K562 (cell line): Measurements from ENCODE around the gene ARL10. TPM values are rescaled to one million over a fixed set of nuclear protein-coding genes. Genes with fewer than 3 reads are reported as not detected.

Experiments
- CHD2 ChIP-seq: IDR thresholded peaks from 2 replicates; pipeline ENCODE4 v1.6.1; 2011; ENCODE audit warnings: low read depth, low read length
- CXXC5 ChIP-seq: fragments of 250-450 bp; sonication (Bioruptor Pico); IDR thresholded peaks from 2 replicates; pipeline ENCODE4 v1.8.0; 2022; ENCODE audit warnings: inconsistent platforms, mild to moderate bottlenecking, moderate library complexity
- EP300 ChIP-seq: IDR thresholded peaks from 2 replicates; pipeline ENCODE4 v1.6.1; 2012; ENCODE audit warnings: low read length, improper control_type of control experiment
- NCOA4 ChIP-seq: fragments of 450-650 bp; IDR thresholded peaks from 2 replicates; pipeline ENCODE4 v1.6.1; 2018; ENCODE audit warnings: mild to moderate bottlenecking; ENCODE audit not compliant: partially characterized antibody
- PML ChIP-seq: IDR thresholded peaks from 2 replicates; pipeline ENCODE4 v1.6.1; 2012; ENCODE audit warnings: low read length, inconsistent platforms
- POLR2H ChIP-seq: IDR thresholded peaks from 2 replicates; pipeline ENCODE4 v1.6.1; 2016; ENCODE audit warnings: missing genetic modification characterization, low read depth, mild to moderate bottlenecking, control low read depth, missing compliant biosample characterization, moderate library complexity
- RAD51 ChIP-seq: fragments of 450-650 bp; IDR thresholded peaks from 2 replicates; pipeline ENCODE4 v1.7.1; 2016; ENCODE audit warnings: low read depth, mild to moderate bottlenecking, borderline replicate concordance
- SP1 ChIP-seq: sonication (generic); formaldehyde crosslinking; IDR thresholded peaks from 2 replicates; pipeline ENCODE4 v1.8.1; 2022; ENCODE audit warnings: mild to moderate bottlenecking, missing genetic modification reagents
- THRAP3 ChIP-seq: fragments of 450-650 bp; IDR thresholded peaks from 2 replicates; pipeline ENCODE4 v1.6.1; 2016; ENCODE audit warnings: mild to moderate bottlenecking, inconsistent platforms, borderline replicate concordance
- ZNF778 ChIP-seq: fragments of 450-650 bp; formaldehyde crosslinking; IDR thresholded peaks from 2 replicates; pipeline ENCODE4 v1.4.0; 2020; ENCODE audit warnings: mild to moderate bottlenecking, moderate library complexity
- polyA plus RNA-seq, 8 experiments: library from polyadenylated mRNA; depleted of rRNA in 4 of 8; stranded (reverse) in 5 of 8; unstranded in 3 of 8; fragments of >200 nt; fragmentation: Nextera tagmentation in 2 of 8; fragmentation: Illumina TruSeq in 1 of 8; extraction: Ambion mirVana in 2 of 8; extraction: Trizol in 1 of 8; gene quantifications; 2 replicates each; pipeline versions ENCODE4 v1.2.1 to v1.2.3, GENCODE V29; 2011 to 2014; ENCODE audit warnings: inconsistent platforms in 1 of 8, missing spikeins in 1 of 8
- total RNA-seq, 7 experiments: library from RNA; depleted of rRNA in 6 of 7; stranded (reverse); fragments of >200 nt in 6 of 7; fragmentation: Illumina TruSeq in 2 of 7; extraction: Trizol in 2 of 7; gene quantifications; 2 replicates each; pipeline versions ENCODE4 v1.2.1 to v1.2.3, GENCODE V29; 2011 to 2021; ENCODE audit warnings: low replicate concordance in 1 of 7
- TF ChIP-seq, protein P1 (sequence below): sonication (generic); formaldehyde crosslinking; IDR thresholded peaks from 2 replicates; pipeline ENCODE4 v1.8.0; 2023; ENCODE audit warnings: mild to moderate bottlenecking, missing genetic modification reagents
- TF ChIP-seq, protein P2 (sequence below): sonication (generic); formaldehyde crosslinking; IDR thresholded peaks from 2 replicates; pipeline ENCODE4 v1.8.0; 2023; ENCODE audit warnings: mild to moderate bottlenecking, missing genetic modification reagents
- TF ChIP-seq, protein P3 (sequence below): fragments of 200-800 bp; sonication (Bioruptor generic); IDR thresholded peaks from 2 replicates; pipeline ENCODE4 v1.6.1; 2016; ENCODE audit warnings: missing genetic modification characterization, missing compliant biosample characterization
- TF ChIP-seq, protein P4 (sequence below): fragments of 250-450 bp; sonication (Bioruptor Pico); IDR thresholded peaks from 2 replicates; pipeline ENCODE4 v1.9.0; 2021; ENCODE audit warnings: mild to moderate bottlenecking, inconsistent platforms

ARL10 gene
- total and polyA plus RNA-seq, 9 of the 15 experiments (the other 6 are each of a cell fraction or from before 2014, with no cell fraction given): under 0.01 to 0.40 (median 0.34) TPM; not detected in 3

DNA sequence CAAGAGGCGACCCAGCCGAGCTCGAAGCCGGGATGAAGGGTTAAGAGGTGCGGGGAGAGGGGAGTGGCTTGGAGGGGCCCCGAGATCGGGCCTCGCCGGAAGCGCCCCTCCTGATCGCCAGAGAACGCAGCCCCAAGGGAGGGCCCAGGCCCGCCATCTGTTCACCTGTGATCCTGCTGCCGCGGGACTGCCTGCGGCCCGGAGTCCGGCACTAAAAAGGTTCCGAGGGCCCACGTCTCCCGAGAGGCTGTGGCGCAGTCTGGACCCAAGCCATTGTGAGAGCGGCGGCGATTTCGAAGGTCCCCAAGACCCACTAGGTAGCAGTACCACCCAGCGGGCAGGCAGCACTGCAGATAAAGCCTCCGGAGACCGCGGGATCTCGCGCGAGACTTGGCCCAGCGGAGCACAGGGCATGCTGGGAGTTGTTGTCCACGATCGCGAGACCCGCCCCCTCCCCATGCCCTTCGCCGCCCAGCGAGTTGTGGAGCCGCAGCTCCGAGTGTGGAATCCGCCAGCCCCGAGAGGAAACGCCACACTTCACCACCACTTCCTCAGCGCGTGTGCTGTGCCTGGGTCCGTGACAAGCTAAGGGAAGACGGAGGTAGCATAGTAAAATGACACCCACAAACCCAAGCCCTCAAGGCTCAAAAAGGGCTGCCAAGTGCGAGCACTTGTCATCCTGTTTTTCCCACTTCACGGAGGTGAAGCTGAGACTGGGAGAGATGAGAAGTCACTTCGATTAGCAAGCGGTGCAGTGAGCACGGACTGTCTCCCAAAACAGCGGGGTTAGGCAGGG, 3.7 kb upstream of the ARL10 start, which contains the start of gene KIAA1191 (continued):
- TF ChIP-seq, protein P1, sequence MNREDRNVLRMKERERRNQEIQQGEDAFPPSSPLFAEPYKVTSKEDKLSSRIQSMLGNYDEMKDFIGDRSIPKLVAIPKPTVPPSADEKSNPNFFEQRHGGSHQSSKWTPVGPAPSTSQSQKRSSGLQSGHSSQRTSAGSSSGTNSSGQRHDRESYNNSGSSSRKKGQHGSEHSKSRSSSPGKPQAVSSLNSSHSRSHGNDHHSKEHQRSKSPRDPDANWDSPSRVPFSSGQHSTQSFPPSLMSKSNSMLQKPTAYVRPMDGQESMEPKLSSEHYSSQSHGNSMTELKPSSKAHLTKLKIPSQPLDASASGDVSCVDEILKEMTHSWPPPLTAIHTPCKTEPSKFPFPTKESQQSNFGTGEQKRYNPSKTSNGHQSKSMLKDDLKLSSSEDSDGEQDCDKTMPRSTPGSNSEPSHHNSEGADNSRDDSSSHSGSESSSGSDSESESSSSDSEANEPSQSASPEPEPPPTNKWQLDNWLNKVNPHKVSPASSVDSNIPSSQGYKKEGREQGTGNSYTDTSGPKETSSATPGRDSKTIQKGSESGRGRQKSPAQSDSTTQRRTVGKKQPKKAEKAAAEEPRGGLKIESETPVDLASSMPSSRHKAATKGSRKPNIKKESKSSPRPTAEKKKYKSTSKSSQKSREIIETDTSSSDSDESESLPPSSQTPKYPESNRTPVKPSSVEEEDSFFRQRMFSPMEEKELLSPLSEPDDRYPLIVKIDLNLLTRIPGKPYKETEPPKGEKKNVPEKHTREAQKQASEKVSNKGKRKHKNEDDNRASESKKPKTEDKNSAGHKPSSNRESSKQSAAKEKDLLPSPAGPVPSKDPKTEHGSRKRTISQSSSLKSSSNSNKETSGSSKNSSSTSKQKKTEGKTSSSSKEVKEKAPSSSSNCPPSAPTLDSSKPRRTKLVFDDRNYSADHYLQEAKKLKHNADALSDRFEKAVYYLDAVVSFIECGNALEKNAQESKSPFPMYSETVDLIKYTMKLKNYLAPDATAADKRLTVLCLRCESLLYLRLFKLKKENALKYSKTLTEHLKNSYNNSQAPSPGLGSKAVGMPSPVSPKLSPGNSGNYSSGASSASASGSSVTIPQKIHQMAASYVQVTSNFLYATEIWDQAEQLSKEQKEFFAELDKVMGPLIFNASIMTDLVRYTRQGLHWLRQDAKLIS (CRISPR knock-in tag): peak; percentile 65; the same call in 1 of the 2 replicates
- peak; percentile 76 for TF ChIP-seq POLR2H (tag)
- TF ChIP-seq RAD51: no peak
- TF ChIP-seq, protein P2, sequence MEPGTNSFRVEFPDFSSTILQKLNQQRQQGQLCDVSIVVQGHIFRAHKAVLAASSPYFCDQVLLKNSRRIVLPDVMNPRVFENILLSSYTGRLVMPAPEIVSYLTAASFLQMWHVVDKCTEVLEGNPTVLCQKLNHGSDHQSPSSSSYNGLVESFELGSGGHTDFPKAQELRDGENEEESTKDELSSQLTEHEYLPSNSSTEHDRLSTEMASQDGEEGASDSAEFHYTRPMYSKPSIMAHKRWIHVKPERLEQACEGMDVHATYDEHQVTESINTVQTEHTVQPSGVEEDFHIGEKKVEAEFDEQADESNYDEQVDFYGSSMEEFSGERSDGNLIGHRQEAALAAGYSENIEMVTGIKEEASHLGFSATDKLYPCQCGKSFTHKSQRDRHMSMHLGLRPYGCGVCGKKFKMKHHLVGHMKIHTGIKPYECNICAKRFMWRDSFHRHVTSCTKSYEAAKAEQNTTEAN (CRISPR knock-in tag): no peak
- TF ChIP-seq NCOA4: no peak
- TF ChIP-seq CHD2: peak; percentile 99
- TF ChIP-seq, protein P3, sequence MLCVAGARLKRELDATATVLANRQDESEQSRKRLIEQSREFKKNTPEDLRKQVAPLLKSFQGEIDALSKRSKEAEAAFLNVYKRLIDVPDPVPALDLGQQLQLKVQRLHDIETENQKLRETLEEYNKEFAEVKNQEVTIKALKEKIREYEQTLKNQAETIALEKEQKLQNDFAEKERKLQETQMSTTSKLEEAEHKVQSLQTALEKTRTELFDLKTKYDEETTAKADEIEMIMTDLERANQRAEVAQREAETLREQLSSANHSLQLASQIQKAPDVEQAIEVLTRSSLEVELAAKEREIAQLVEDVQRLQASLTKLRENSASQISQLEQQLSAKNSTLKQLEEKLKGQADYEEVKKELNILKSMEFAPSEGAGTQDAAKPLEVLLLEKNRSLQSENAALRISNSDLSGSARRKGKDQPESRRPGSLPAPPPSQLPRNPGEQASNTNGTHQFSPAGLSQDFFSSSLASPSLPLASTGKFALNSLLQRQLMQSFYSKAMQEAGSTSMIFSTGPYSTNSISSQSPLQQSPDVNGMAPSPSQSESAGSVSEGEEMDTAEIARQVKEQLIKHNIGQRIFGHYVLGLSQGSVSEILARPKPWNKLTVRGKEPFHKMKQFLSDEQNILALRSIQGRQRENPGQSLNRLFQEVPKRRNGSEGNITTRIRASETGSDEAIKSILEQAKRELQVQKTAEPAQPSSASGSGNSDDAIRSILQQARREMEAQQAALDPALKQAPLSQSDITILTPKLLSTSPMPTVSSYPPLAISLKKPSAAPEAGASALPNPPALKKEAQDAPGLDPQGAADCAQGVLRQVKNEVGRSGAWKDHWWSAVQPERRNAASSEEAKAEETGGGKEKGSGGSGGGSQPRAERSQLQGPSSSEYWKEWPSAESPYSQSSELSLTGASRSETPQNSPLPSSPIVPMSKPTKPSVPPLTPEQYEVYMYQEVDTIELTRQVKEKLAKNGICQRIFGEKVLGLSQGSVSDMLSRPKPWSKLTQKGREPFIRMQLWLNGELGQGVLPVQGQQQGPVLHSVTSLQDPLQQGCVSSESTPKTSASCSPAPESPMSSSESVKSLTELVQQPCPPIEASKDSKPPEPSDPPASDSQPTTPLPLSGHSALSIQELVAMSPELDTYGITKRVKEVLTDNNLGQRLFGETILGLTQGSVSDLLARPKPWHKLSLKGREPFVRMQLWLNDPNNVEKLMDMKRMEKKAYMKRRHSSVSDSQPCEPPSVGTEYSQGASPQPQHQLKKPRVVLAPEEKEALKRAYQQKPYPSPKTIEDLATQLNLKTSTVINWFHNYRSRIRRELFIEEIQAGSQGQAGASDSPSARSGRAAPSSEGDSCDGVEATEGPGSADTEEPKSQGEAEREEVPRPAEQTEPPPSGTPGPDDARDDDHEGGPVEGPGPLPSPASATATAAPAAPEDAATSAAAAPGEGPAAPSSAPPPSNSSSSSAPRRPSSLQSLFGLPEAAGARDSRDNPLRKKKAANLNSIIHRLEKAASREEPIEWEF (CRISPR knock-in tag): no peak
- no peak for TF ChIP-seq EP300
- TF ChIP-seq PML: peak; percentile 56; the same call in 1 of the 2 replicates
- no peak for TF ChIP-seq ZNF778 (CRISPR knock-in tag)
- peak; percentile 95 for TF ChIP-seq SP1 (CRISPR knock-in tag)
- no peak for TF ChIP-seq THRAP3
- peak; percentile 62 for TF ChIP-seq CXXC5 (CRISPR knock-in tag)
- TF ChIP-seq, protein P4, sequence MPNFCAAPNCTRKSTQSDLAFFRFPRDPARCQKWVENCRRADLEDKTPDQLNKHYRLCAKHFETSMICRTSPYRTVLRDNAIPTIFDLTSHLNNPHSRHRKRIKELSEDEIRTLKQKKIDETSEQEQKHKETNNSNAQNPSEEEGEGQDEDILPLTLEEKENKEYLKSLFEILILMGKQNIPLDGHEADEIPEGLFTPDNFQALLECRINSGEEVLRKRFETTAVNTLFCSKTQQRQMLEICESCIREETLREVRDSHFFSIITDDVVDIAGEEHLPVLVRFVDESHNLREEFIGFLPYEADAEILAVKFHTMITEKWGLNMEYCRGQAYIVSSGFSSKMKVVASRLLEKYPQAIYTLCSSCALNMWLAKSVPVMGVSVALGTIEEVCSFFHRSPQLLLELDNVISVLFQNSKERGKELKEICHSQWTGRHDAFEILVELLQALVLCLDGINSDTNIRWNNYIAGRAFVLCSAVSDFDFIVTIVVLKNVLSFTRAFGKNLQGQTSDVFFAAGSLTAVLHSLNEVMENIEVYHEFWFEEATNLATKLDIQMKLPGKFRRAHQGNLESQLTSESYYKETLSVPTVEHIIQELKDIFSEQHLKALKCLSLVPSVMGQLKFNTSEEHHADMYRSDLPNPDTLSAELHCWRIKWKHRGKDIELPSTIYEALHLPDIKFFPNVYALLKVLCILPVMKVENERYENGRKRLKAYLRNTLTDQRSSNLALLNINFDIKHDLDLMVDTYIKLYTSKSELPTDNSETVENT: 0 out of 2 replicates have a peak, but pooled peaks have one; percentile 23
